PFSK-1 (cell line): ENCODE measurements around the gene SEC24D.

Source experiments
- FOXP2 ChIP-seq: optimal IDR thresholded peaks from 2 replicates; pipeline ENCODE3; 2011; ENCODE audit warnings: borderline replicate concordance, control low read depth, inconsistent platforms; ENCODE audit not compliant: insufficient read depth; ENCODE audit errors: extremely low read length, extremely low read depth
- POLR2AphosphoS5 ChIP-seq: IDR thresholded peaks from 2 replicates; pipeline ENCODE4 v1.6.1; 2012; ENCODE audit warnings: low read depth, mild to moderate bottlenecking, control low read depth, low read length, moderate library complexity
- REST ChIP-seq, 2 experiments: IDR thresholded peaks; 2 replicates each; pipeline versions ENCODE4 v1.6.1 to v1.8.0; 2011 to 2012; ENCODE audit warnings: low read depth in 2 of 2, low read length in 2 of 2, control low read depth in 1 of 2, inconsistent platforms in 1 of 2, mild to moderate bottlenecking in 1 of 2, moderate library complexity in 1 of 2; ENCODE audit not compliant: insufficient read depth in 1 of 2
- SIN3A ChIP-seq: IDR thresholded peaks from 2 replicates; pipeline ENCODE4 v1.6.1; 2012; ENCODE audit warnings: mild to moderate bottlenecking, low read length, moderate library complexity, borderline replicate concordance; ENCODE audit not compliant: insufficient read depth
- TAF1 ChIP-seq: IDR thresholded peaks from 2 replicates; pipeline ENCODE4 v1.6.1; 2012; ENCODE audit warnings: low read length, control low read depth, borderline replicate concordance; ENCODE audit not compliant: insufficient read depth

SEC24D gene

GRCh38 chr4:118811832-118812231 is 24.1 kb downstream of the SEC24D start:
- TF ChIP-seq POLR2AphosphoS5: no peak
- TF ChIP-seq FOXP2: no peak
- no peak for TF ChIP-seq SIN3A
- no peak for TF ChIP-seq REST (IDR thresholded peaks at IDR 0.05; ENCODE audit: insufficient read depth in 1 of 2, low read depth in 2 of 2, low read length in 2 of 2)
- TF ChIP-seq TAF1: no peak

GRCh38 chr4:118810991-118811764 is 24.7 kb downstream of the SEC24D start:
- TF ChIP-seq REST (IDR thresholded peaks at IDR 0.05; ENCODE audit: insufficient read depth in 1 of 2, low read depth in 2 of 2, low read length in 2 of 2) (no peak), FOXP2 (no peak), TAF1 (no peak), POLR2AphosphoS5 (no peak), SIN3A (no peak)

- no peak for TF ChIP-seq SIN3A
- TF ChIP-seq FOXP2: no peak
- TF ChIP-seq POLR2AphosphoS5: no peak
- TF ChIP-seq TAF1: no peak
- TF ChIP-seq REST (IDR thresholded peaks at IDR 0.05; ENCODE audit: insufficient read depth in 1 of 2, low read depth in 2 of 2, low read length in 2 of 2): no peak
Observed at GRCh38 chr4:118807659-118808058, 28.3 kb downstream of the SEC24D start.

GRCh38 chr4:118803253-118803652 is 32.7 kb downstream of the SEC24D start:
- TF ChIP-seq TAF1 (no peak), SIN3A (no peak), POLR2AphosphoS5 (no peak), FOXP2 (no peak), REST (IDR thresholded peaks at IDR 0.05; ENCODE audit: insufficient read depth in 1 of 2, low read depth in 2 of 2, low read length in 2 of 2) (no peak)
